OCI-LY3 (cell line): Measurements from ENCODE around the gene PARD3.

Experiments
- H2AFZ ChIP-seq: fragments of 200-600, 300-600 bp; shearing (Covaris generic); 2 replicates; pipeline ENCODE4 v1.6.0; 2014; ENCODE audit warnings: antibody characterized with exemption, low read depth, low read length
- H3K27ac ChIP-seq: fragments of 200-600, 300-600 bp; sonication (generic); 2 replicates; pipeline ENCODE4 v1.5.1; 2014; ENCODE audit warnings: mild to moderate bottlenecking, low read length, moderate library complexity, mixed read lengths
- H3K27me3 ChIP-seq: fragments of 200-600, 300-600 bp; sonication (generic); 2 replicates; pipeline ENCODE4 v1.6.1; 2014; ENCODE audit warnings: low read depth, low read length, mixed read lengths
- H3K36me3 ChIP-seq: fragments of 200-600, 300-600 bp; sonication (generic); replicated peaks from 2 replicates; pipeline ENCODE3; 2014; ENCODE audit warnings: low read depth, low read length, mixed read lengths
- H3K4me1 ChIP-seq: fragments of 300-600, 200-600 bp; sonication (generic); 2 replicates; pipeline ENCODE4 v1.6.1; 2014; ENCODE audit warnings: low read length, mixed read lengths
- H3K4me2 ChIP-seq: fragments of 200-600, 300-600 bp; sonication (generic); 2 replicates; pipeline ENCODE4 v1.6.1; 2014; ENCODE audit warnings: low read length, mixed read lengths
- H3K4me3 ChIP-seq: fragments of 300-600, 200-600 bp; sonication (generic); 2 replicates; pipeline ENCODE4 v1.5.1; 2014; ENCODE audit warnings: antibody characterized with exemption, mild to moderate bottlenecking, low read length, moderate library complexity
- H3K79me2 ChIP-seq: fragments of 300-600, 200-600 bp; shearing (Covaris generic); 2 replicates; pipeline ENCODE4 v1.6.1; 2014; ENCODE audit warnings: mild to moderate bottlenecking, low read length, mixed read lengths
- H3K9ac ChIP-seq: fragments of 300-600, 200-600 bp; shearing (Covaris generic); 2 replicates; pipeline ENCODE4 v1.6.0; 2014; ENCODE audit warnings: mild to moderate bottlenecking, low read length, moderate library complexity
- H3K9me3 ChIP-seq: fragments of 200-600, 300-600 bp; shearing (Covaris generic); 2 replicates; pipeline ENCODE4 v1.6.1; 2014; ENCODE audit warnings: low read length, mixed read lengths; ENCODE audit not compliant: insufficient read depth
- H4K20me1 ChIP-seq: fragments of 200-600, 300-600 bp; sonication (generic); 2 replicates; pipeline ENCODE4 v1.6.1; 2016; ENCODE audit warnings: low read length, mixed read lengths; ENCODE audit not compliant: insufficient read depth
- EZH2phosphoT487 ChIP-seq: fragments of 200-600 bp; shearing (Covaris generic); IDR thresholded peaks from 2 replicates; pipeline ENCODE4 v1.6.1; 2018; ENCODE audit warnings: antibody characterized with exemption, mixed run types, low read depth
- TF ChIP-seq, protein P1 (sequence below): fragments of 200-600, 300-600 bp; sonication (generic); IDR thresholded peaks from 2 replicates; pipeline ENCODE4 v1.5.1; 2014; ENCODE audit warnings: antibody characterized with exemption, low read length, low read depth

Gene PARD3

DNA sequence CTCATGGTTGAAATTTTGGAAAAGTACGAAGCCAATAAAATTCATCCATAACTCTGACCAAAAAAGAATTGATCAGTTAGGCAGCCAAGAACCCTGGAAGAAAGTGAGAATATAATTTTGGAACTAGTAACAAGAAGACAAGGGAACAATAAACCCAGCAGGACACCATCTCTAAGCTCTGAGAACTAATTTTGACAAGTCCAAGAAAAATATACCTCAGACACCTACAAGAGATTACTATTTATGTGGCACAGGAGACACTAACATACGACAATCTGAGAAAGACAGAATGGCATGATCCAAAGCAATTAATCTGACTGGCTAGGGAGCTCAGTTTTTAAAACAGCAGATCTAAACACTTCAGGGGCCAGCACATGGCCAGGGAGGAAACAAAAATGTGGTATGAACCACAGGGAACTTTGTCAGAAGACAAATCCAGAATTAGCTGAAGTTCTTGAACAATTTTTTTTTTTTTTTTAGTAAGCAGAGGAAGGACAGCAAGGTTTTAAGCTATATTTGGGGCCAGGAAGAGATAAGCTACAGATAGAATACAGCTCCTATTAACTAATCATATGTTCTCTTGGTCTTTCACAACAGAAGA lies 38.9 kb downstream of the PARD3 start:
- Histone ChIP-seq H3K9ac (no peak overlapping the region), H4K20me1 (no peaks in the 10 kb centered on the region)

DNA sequence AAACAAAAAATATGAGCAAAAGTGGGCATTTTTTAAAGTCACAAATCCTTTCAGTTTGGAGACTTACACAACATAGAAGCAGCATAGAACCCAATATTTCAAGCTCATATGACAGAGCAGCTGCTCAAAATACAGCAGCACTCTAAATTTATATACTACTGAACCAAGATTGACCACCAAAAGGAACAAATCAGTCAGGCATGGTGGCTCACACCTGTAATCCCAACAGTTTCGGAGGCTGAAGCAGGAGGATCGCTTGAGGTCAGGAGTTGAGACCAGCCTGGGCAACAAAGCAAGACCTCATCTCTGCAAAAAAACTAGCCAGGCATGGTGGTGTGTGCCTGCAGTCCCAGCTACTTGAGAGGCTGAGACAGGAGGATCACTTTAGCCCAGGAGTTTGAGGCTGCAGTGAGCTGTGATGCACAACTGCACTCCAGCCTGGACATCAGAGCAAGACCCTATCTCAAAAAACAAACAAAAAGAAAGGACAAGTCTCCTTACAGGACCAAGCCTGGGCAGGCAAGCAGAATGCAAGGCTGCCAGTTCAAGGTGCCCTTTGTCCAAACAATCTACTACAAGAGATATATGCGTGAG lies 40.0 kb downstream of the PARD3 start:
- Histone ChIP-seq H3K9ac (no peak overlapping the region), H3K4me2 (no peak overlapping the region), H3K27ac (no peak overlapping the region), H2AFZ (no peak overlapping the region), H3K36me3 (no peaks in the 10 kb centered on the region), H3K9me3 (no peaks in the 10 kb centered on the region), H3K4me3 (no peak overlapping the region), H4K20me1 (no peaks in the 10 kb centered on the region), H3K27me3 (0 out of 2 replicates have a peak, but pooled peaks cover 3% of the 10 kb centered on the region), H3K79me2 (no peaks in the 10 kb centered on the region), H3K4me1 (no peaks in the 10 kb centered on the region)
- no peak for TF ChIP-seq EZH2phosphoT487
- TF ChIP-seq, protein P1, sequence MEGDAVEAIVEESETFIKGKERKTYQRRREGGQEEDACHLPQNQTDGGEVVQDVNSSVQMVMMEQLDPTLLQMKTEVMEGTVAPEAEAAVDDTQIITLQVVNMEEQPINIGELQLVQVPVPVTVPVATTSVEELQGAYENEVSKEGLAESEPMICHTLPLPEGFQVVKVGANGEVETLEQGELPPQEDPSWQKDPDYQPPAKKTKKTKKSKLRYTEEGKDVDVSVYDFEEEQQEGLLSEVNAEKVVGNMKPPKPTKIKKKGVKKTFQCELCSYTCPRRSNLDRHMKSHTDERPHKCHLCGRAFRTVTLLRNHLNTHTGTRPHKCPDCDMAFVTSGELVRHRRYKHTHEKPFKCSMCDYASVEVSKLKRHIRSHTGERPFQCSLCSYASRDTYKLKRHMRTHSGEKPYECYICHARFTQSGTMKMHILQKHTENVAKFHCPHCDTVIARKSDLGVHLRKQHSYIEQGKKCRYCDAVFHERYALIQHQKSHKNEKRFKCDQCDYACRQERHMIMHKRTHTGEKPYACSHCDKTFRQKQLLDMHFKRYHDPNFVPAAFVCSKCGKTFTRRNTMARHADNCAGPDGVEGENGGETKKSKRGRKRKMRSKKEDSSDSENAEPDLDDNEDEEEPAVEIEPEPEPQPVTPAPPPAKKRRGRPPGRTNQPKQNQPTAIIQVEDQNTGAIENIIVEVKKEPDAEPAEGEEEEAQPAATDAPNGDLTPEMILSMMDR: no peak

More for the DNA sequence above, 38.9 kb downstream of the PARD3 start:
- Histone ChIP-seq H3K27ac (no peak overlapping the region), H3K4me2 (no peak overlapping the region), H3K79me2 (no peaks in the 10 kb centered on the region), H3K27me3 (no peaks in the 10 kb centered on the region), H3K4me3 (no peak overlapping the region), H2AFZ (no peak overlapping the region), H3K36me3 (no peaks in the 10 kb centered on the region), H3K9me3 (no peaks in the 10 kb centered on the region), H3K4me1 (peaks cover 6% of the 10 kb centered on the region)
- TF ChIP-seq, protein P1: no peak
- TF ChIP-seq EZH2phosphoT487: no peak

DNA sequence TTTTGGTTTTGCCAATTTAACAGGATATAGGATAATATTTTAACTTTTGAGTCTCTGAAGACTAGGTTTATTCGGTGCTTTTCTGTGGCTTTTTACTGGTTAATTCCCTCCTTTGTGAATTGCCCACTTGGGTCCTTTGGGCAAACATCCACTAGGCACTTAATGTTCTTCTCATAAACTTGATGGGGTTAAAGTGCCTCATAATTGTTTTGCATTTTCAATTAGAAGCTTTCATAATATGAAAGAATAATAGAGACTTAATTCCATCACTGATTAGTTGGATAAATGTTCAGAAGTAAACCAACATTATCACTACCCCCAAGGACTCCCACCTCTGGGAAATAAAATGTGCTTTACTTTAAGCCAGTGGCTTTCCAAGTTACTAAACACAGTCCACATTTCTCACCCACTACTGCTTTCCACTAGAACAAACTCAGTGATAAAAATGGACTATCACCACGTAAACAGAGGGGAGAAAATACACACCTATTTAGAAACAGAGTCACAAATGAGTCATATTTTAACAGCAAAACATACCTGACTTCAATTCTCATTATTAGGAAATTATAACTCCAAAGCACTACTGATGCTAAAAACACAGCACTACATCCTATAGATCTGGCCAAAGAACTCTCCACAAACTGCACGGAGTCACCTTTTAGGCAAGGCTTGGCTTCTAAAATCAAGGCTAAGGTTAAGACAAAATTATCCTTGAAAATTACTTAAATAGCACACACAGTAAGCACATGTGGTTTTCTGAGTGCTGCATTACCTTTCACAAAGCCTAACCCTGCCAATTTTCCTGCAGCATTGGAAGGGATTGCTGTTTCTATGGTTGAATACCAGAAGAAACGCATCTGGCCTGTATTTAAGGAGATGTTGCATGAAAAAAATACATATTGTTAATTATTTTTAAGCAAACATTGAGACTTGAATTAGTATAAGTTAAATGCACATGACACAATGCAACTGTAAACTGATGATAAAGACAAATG lies 41.2 kb downstream of the PARD3 start:
- Histone ChIP-seq H3K9ac (no peak overlapping the region), H2AFZ (no peak overlapping the region), H3K4me3 (no peak overlapping the region), H3K27ac (no peak overlapping the region), H3K4me1 (no peaks in the 10 kb centered on the region), H3K79me2 (no peaks in the 10 kb centered on the region), H3K4me2 (no peak overlapping the region), H3K27me3 (0 out of 2 replicates have a peak, but pooled peaks cover 3% of the 10 kb centered on the region), H3K9me3 (no peaks in the 10 kb centered on the region), H4K20me1 (no peaks in the 10 kb centered on the region), H3K36me3 (no peaks in the 10 kb centered on the region)
- TF ChIP-seq, protein P1: no peak
- TF ChIP-seq EZH2phosphoT487: no peak

DNA sequence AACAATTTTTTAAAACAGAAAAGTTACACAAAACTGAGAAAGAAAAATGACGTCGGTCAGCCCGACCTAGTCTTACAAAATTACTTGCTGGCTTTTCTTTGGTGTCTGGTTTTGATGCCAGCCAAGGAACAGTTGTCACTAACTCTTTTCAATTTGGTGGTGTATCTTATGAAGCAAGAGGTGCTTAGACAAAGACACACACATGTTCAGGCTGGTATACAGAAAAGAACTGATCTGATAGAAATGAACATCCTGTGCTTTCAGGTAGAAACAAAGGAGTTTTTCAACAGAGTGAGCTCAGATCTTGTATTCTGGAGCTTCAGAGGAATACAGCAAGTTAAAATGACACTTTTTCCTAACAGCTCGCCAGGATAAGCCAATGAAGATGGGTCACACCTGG lies 43.6 kb downstream of the PARD3 start:
- H3K4me3 ChIP-seq: no peak overlapping the region
- no peak overlapping the region for H3K4me2 ChIP-seq
- no peak overlapping the region for H2AFZ ChIP-seq
- no peaks in the 10 kb centered on the region for H3K36me3 ChIP-seq
- H3K9me3 ChIP-seq: no peaks in the 10 kb centered on the region
- H3K79me2 ChIP-seq: no peaks in the 10 kb centered on the region
- no peaks in the 10 kb centered on the region for H4K20me1 ChIP-seq
- no peak for TF ChIP-seq EZH2phosphoT487
- TF ChIP-seq, protein P1: no peak
- no peak overlapping the region for H3K9ac ChIP-seq
- H3K4me1 ChIP-seq: no peaks in the 10 kb centered on the region
- H3K27me3 ChIP-seq: 0 out of 2 replicates have a peak, but pooled peaks cover 3% of the 10 kb centered on the region
- H3K27ac ChIP-seq: no peak overlapping the region
